GM18873 (cell line): ENCODE measurements around the gene GBF1.
A peak's percentile ranks its signal among the peaks of the same experiment; 100 is the strongest.
"Not testable (repeated sequence)": the region's sequence is repeated elsewhere in the genome, so short reads cannot be mapped to it uniquely, and the experiment has no call there.

Source experiments
- ATAC-seq: cut with Tn5 transposase; IDR thresholded peaks from one replicate; pipeline ENCODE4 v1.9.1; 2021; ENCODE audit warnings: mild to moderate bottlenecking, moderate library complexity, moderate number of reproducible peaks; ENCODE audit not compliant: unreplicated experiment, low FRiP score

The GBF1 gene

GRCh38 chr10:102230861-102231356 is 14.4 kb upstream of the GBF1 start:
- ATAC-seq: no peak

- no peak for ATAC-seq
Measured at GRCh38 chr10:102231357-102232318, 13.7 kb upstream of the GBF1 start.

GRCh38 chr10:102233997-102234396 is 11.3 kb upstream of the GBF1 start:
- ATAC-seq: no peak

- no peak for ATAC-seq
Measured at GRCh38 chr10:102234888-102235597, 10.3 kb upstream of the GBF1 start.

DNA sequence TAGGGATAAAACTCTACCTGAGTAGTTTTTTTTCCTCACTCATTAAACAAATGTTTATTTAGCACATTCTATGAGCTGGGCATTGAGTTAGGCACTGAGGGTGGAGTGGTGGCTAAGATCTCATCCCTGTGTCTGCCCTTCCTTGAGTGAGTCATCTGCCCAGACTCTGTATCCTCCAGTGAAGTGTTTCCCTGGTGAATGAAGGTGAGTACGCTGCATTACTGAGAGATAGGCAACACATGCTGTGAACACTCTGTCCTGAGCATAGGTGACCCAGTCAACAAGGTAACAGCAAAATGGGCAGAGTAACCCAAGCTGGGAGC is 9.8 kb upstream of the GBF1 start:
- ATAC-seq: no peak

- no peak for ATAC-seq
Measured at GRCh38 chr10:102236006-102236405, 9.3 kb upstream of the GBF1 start.

GRCh38 chr10:102237711-102238252 is 7.5 kb upstream of the GBF1 start:
- ATAC-seq: no peak

DNA sequence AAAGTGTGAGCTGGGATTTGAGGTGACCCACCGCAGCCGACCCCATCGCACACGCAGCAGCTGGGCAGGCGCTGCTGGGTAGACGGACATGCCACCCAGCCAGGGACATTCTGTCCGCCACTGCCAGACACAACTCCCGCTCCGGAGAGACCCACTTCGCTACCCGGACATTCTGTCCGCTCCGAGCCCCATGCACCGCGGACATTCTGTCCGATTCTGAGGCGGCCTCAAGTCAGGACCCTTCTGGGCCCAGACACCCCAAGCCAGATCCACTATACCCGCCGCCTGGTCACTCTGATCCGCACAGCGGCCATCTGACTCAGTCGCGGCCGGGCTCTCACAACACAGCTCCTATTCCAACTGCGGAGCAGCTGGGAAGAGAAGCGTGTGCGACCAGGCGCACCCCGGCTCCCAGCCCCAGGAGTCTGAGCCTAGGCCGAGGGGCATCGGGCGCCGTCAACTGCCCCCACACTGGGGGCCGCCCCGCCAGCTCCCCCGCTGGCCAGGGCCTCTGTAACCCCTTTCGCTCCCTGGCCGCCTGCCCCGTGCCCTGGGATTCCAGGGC is 4.8 kb upstream of the GBF1 start:
- no peak for ATAC-seq

- ATAC-seq: no peak
Measured at GRCh38 chr10:102241032-102241443, 4.3 kb upstream of the GBF1 start.

- ATAC-seq: peak; percentile 26
Measured at GRCh38 chr10:102241444-102242117, 3.8 kb upstream of the GBF1 start, which contains the start of gene PITX3. TSS of gene PITX3 (minus strand) at chr10:102241512. CDS start at chr10:102232080, 9,432 bp downstream.

GRCh38 chr10:102242118-102242485 is 3.2 kb upstream of the GBF1 start:
- no peak for ATAC-seq

- no peak for ATAC-seq
Measured at GRCh38 chr10:102243309-102243708, 2.0 kb upstream of the GBF1 start.

DNA sequence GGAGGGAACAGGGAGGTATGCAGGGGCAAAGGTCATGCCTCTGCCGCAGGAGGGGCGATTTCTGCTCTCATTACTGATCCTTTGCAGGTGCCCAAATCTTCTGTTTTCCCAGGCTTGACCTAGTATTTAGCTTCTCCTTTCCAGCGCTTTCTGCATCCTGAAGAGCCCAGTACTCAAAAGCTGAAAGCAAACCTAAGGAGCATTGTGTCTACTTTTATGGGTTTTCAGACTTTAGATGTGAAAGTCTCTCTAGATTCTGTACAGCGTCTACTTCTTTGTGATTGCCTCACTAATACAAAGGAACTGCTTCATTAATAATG is 560 bp downstream of the GBF1 start:
- no peak for ATAC-seq

- ATAC-seq: no peak
Measured at GRCh38 chr10:102246261-102246660, 929 bp downstream of the GBF1 start.

- no peak for ATAC-seq
Measured at GRCh38 chr10:102247734-102248133, 2.4 kb downstream of the GBF1 start.

DNA sequence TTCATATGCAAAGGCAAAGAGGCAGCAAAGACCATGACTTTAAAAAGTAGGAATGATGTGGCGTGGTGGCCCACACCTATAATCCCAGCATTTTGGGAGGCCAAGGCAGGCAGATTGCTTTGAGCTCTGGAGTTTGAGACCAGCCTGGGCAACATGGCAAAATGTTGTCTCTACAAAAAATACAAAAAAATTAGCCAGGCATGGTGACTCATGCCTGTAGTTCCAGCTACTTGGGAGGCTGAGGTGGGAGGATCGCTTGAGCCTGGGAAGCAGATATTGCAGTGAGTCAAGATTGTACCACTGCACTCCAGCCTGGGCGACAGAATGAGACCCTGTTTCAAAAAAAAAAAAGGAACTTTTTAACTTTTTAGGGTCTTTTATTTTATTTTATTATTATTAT is 7.2 kb downstream of the GBF1 start:
- not testable (repeated sequence) for ATAC-seq

DNA sequence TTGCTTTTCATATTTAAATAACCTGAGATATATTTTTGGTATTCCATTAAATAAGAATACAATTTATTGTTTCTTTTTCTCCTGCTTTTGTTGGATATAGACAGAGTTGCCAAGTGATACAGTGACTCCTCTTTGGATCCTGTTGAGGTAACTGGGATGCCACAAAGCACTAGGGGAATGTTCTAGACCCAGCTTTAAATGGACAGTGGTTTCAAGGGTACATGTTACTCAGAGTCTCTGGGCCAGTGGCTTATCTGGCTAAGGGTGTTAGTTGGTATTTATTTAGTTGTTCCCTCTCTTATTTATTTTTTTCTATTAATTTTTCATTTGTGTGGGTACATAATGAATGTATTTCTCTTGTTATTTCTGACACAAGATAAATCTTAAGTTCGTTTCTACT is 9.1 kb downstream of the GBF1 start:
- no peak for ATAC-seq

DNA sequence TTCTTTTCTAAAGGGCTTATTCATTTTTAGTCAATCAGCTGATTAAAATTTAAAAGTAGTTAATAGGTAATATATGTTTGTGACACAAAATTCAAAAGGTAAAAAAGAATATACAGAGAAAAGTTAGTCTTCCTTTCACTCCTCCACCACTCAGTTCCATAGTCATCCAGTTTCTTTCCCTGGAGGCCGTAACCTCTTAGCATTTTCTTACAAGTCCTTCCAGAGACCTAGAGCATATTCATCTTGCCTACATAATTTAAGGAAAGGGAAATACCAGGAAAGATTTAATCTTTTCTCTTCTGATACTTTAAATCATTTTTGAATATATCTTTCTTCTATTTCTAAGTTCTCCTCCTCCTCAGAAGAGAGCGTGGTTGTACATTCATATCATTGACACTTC is 10.1 kb downstream of the GBF1 start:
- ATAC-seq: no peak

GRCh38 chr10:102261196-102261595 is 15.9 kb downstream of the GBF1 start:
- no peak for ATAC-seq

GRCh38 chr10:102261842-102262241 is 16.5 kb downstream of the GBF1 start:
- no peak for ATAC-seq
